ENCODE measurements around the gene HOXA5.

The HOXA5 gene

DNA sequence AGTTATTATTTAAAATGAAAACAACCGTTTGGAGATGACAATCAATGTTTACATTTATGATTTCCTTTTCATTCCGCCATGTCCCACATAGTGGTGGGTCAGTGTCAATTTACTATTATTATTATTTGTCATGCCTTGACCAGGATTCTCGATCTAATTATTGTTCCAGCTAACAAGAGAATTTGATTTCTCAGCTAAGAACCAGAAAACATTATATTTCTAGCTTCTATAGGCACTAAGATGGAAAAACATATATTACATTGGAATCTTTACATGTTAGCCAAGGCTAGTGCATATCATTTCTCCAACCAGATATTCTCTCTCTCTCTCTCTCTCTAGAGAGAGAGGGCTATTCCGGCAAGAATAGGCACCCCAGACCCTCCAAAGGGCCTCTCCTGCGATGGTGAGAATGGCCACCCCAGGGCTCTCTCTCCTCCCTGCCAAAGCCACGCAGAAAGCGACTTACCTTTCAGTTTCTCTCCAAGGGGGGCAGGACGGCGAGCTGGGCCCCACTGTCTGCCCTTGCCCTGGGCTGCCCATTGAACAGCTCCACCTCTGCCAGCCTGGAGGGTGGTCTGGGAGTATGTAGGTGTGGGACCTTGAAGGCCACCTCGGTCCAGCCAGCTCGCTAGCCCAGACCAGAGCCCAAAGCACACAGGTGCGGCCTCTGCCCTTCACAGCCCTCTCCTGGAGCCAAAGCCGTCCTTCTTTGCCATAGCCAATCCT is 6.5 kb upstream of the HOXA5 start:
- Mint-ChIP-seq H3K36me3 (ENCODE audit: low read depth) (peaks cover 94% of the 10 kb centered on the region), H3K27me3 (ENCODE audit: low read depth, poor library complexity) (peaks cover 15% of the 10 kb centered on the region), H3K27ac (peak overlapping the region; percentile 100), H3K4me1 (peaks cover 45% of the 10 kb centered on the region), H3K4me3 (peak overlapping the region; percentile 97), H3K9me3 (peaks cover 4% of the 10 kb centered on the region)
- TF ChIP-seq, protein P1, sequence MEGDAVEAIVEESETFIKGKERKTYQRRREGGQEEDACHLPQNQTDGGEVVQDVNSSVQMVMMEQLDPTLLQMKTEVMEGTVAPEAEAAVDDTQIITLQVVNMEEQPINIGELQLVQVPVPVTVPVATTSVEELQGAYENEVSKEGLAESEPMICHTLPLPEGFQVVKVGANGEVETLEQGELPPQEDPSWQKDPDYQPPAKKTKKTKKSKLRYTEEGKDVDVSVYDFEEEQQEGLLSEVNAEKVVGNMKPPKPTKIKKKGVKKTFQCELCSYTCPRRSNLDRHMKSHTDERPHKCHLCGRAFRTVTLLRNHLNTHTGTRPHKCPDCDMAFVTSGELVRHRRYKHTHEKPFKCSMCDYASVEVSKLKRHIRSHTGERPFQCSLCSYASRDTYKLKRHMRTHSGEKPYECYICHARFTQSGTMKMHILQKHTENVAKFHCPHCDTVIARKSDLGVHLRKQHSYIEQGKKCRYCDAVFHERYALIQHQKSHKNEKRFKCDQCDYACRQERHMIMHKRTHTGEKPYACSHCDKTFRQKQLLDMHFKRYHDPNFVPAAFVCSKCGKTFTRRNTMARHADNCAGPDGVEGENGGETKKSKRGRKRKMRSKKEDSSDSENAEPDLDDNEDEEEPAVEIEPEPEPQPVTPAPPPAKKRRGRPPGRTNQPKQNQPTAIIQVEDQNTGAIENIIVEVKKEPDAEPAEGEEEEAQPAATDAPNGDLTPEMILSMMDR (IDR thresholded peaks at IDR 0.05): no peak
- peak; percentile 23 for DNase-seq

DNA sequence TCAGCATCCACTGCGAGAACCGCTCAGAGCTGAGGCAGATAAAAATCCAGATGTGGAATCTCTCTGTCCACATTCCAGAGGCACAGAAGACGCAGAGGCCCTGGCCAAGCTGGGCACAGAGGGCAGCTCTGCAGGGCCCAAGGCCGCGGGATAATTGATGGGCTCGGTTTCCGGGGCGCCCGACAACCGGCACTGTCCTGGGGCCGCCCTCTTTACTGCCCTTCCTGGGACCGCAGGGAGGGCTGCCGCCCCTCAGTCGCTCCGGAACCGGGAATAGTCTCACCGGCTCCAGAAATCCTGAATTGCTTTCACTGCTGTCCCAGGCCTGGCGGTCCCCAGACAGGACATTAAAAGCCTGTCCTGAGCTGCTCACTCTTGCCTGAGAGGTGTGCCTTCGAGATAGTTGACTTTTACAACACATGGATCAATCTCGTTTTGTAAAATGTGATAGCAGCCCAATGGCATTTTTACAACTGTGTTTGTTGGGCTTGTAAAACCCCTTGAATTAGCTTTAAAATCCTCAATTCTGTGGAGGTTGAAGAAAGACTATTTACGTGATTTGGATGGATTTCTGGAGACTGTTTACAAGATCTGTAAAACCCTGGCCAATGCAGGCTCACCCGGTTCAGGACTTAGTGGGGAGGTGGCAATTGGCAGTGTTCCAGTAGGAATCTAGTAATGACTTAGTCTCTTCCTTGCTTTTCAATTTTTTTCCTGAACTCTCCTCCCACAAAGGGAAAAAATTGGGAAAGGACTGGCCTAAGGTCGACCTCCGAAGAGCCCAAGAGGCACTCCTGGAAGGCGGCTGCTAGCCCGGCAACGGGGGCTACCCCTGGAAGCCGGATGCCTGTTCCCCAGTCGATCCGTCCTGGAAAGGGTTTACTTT is 5.5 kb upstream of the HOXA5 start:
- H3K4me1 Mint-ChIP-seq: peaks cover 43% of the 10 kb centered on the region
- peak overlapping the region; percentile 100 for H3K27ac Mint-ChIP-seq
- DNase-seq: peak; percentile 39
- H3K4me3 Mint-ChIP-seq: peak overlapping the region; percentile 97
- H3K27me3 Mint-ChIP-seq (ENCODE audit: low read depth, poor library complexity): peaks cover 15% of the 10 kb centered on the region
- H3K36me3 Mint-ChIP-seq (ENCODE audit: low read depth): peaks cover 93% of the 10 kb centered on the region
- TF ChIP-seq, protein P1 (IDR thresholded peaks at IDR 0.05): no peak
- peaks cover 4% of the 10 kb centered on the region for H3K9me3 Mint-ChIP-seq

DNA sequence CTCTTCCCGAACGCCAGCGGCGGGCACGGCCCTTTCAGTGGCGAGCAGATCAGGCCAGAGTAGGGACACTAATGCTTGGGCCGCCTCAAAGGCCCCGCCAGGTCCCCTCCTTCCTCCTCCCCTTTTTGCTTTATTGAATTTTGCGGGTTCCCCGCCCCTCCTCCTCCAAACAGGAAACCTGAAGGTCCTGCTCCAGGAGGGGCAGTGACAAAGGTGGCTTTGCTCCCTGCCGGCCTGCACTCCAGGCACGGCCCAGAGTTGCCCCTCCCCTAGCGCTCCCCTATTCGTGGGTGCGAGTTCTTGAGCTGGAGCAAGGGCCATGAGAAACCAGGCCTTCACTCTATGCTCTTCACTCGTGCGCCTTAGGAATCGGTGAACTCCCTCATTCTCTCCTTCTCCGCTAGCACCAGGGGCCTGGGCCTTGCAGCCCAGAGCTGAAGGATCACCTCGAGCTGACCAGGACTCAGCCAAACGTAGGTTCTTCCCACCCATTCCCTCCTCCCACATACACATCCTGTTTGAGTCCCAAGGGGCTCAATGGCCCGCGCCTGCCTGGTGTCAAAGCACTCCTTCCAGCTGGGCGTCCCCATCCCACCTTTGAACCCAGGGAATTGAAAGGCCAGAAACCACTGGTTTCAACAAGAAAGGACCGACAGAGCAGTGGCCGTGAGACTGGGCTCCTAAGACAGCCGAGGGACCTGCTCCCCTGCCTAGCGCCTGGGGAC is 4.7 kb upstream of the HOXA5 start:
- Mint-ChIP-seq H3K9me3 (peaks cover 4% of the 10 kb centered on the region), H3K36me3 (ENCODE audit: low read depth) (peaks cover 93% of the 10 kb centered on the region), H3K27ac (peak overlapping the region; percentile 100), H3K4me1 (peaks cover 37% of the 10 kb centered on the region), H3K27me3 (ENCODE audit: low read depth, poor library complexity) (peaks cover 18% of the 10 kb centered on the region), H3K4me3 (peak overlapping the region; percentile 97)
- peak; percentile 38 for DNase-seq
- TF ChIP-seq, protein P1 (IDR thresholded peaks at IDR 0.05): no peak

DNA sequence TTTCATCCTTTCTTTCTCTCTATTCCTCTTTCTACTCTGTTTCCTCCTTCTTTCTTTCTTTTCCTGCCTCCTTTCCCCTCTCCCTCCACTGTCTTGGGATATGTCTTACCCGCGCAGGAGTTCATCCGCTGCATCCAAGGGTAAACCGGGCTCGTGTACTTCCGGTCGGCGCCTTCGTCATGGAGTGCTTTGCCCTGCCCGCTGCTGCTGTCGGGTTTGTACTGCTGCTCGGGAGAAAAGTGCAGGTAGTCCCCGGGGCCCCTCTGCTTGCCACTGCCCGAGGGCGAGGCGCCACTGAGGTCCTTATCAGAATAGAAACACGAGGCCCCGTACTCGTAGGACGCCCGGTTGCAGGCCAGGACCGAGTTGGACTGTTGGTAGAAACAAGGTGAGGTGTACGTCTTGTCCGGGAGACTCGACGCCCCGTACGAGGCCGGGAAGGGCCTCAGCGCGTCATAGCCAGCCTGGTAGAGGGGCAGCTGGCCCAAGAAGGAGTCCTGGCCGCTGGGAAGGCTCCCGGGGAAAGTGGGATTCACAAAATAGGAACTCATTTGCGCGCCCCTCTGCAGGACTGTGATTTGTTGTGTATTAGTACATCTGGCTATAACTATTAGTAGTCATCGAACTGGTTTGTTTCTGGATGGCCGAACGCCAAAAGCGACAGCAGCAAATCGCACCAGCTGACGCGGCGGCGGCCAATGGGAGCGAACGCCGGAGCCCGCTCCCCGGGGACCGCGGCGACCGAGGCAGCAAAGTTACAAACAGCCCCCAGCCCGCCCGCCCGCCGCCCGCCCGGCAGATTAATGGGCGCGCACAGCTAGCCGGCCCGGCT is 3.9 kb upstream of the HOXA5 start, which contains the start of gene HOXA6:
TSS of gene HOXA6 (minus strand) at position 576 of the 832 bp plus-strand sequence. CDS start at position 551, 25 bp downstream.
- Mint-ChIP-seq H3K36me3 (ENCODE audit: low read depth) (peaks cover 95% of the 10 kb centered on the region), H3K27ac (peak within 1 kb of the TSS; percentile 100), H3K4me3 (peak within 1 kb of the TSS; percentile 97), H3K9me3 (peaks cover 4% of the 10 kb centered on the region), H3K27me3 (ENCODE audit: low read depth, poor library complexity) (peaks cover 22% of the 10 kb centered on the region), H3K4me1 (peaks cover 38% of the 10 kb centered on the region)
- DNase-seq: peak; percentile 69
- TF ChIP-seq, protein P1 (IDR thresholded peaks at IDR 0.05): no peak

All from nephron progenitor cell (in vitro differentiated cells).